HG02981 (cell line): Measurements from ENCODE around the gene AP1S3.
"Not testable (repeated sequence)": the region's sequence is repeated elsewhere in the genome, so short reads cannot be mapped to it uniquely, and the experiment has no call there.

Experiments
- ATAC-seq: cut with Tn5 transposase; IDR thresholded peaks from one replicate; pipeline ENCODE4 v1.9.1; 2021; ENCODE audit warnings: mild to moderate bottlenecking, moderate library complexity; ENCODE audit not compliant: unreplicated experiment

The AP1S3 gene

GRCh38 chr2:223811757-223812156 lies 25.6 kb downstream of the AP1S3 start:
- no peak for ATAC-seq

GRCh38 chr2:223805008-223805407 lies 32.4 kb downstream of the AP1S3 start:
- ATAC-seq = no peak

GRCh38 chr2:223801736-223802135 lies 35.6 kb downstream of the AP1S3 start:
- no peak for ATAC-seq

GRCh38 chr2:223800908-223801307 lies 36.5 kb downstream of the AP1S3 start:
- ATAC-seq = no peak

GRCh38 chr2:223797811-223798721 lies 39.3 kb downstream of the AP1S3 start:
- peak; percentile 100 for ATAC-seq

- no peak for ATAC-seq
Measured at GRCh38 chr2:223797037-223797436, 40.3 kb downstream of the AP1S3 start.

- ATAC-seq = no peak
Measured at GRCh38 chr2:223789423-223789822, 48.0 kb downstream of the AP1S3 start.

- no peak for ATAC-seq
Measured at GRCh38 chr2:223788826-223789225, 48.6 kb downstream of the AP1S3 start.

GRCh38 chr2:223788106-223788505 lies 49.3 kb downstream of the AP1S3 start:
- ATAC-seq = not testable (repeated sequence)

- no peak for ATAC-seq
Measured at GRCh38 chr2:223787358-223787757, 50.0 kb downstream of the AP1S3 start.

- no peak for ATAC-seq
Measured at GRCh38 chr2:223786943-223787342, 50.4 kb downstream of the AP1S3 start.

- no peak for ATAC-seq
Measured at GRCh38 chr2:223786236-223786635, 51.1 kb downstream of the AP1S3 start.

GRCh38 chr2:223784221-223784772 lies 53.1 kb downstream of the AP1S3 start:
- no peak for ATAC-seq

- no peak for ATAC-seq
Measured at GRCh38 chr2:223782629-223783028, 54.8 kb downstream of the AP1S3 start.

- no peak for ATAC-seq
Measured at GRCh38 chr2:223781560-223781959, 55.8 kb downstream of the AP1S3 start.

- ATAC-seq = peak; percentile 85
Measured at GRCh38 chr2:223779877-223780276, 57.5 kb downstream of the AP1S3 start.

GRCh38 chr2:223774193-223774592 lies 63.2 kb downstream of the AP1S3 start:
- no peak for ATAC-seq

- ATAC-seq = no peak
Measured at GRCh38 chr2:223772363-223772762, 65.0 kb downstream of the AP1S3 start.

GRCh38 chr2:223771475-223771874 lies 65.9 kb downstream of the AP1S3 start:
- no peak for ATAC-seq

- no peak for ATAC-seq
Measured at GRCh38 chr2:223768179-223768578, 69.2 kb downstream of the AP1S3 start.

GRCh38 chr2:223767341-223767740 lies 70.0 kb downstream of the AP1S3 start:
- ATAC-seq = no peak

- no peak for ATAC-seq
Measured at GRCh38 chr2:223765221-223765785, 72.1 kb downstream of the AP1S3 start.
